Hepatic stellate cell (primary cell): Measurements from ENCODE around the gene ZNF263.
A peak's percentile ranks its signal among the peaks of the same experiment; 100 is the strongest.

Experiments
- DNase-seq: peaks from one replicate; pipeline ENCODE4 v3.0.0; 2011; ENCODE audit warnings: low spot score

ZNF263 gene

GRCh38 chr16:3282730-3283542 lies at the start of gene ZNF263:
TSS of gene ZNF263 (plus strand) at chr16:3283491. CDS start at chr16:3283819, 328 bp downstream.
- DNase-seq = peak; percentile 99

GRCh38 chr16:3234543-3234856 lies 48.8 kb upstream of the ZNF263 start:
- no peak for DNase-seq

GRCh38 chr16:3234857-3235561 lies 48.3 kb upstream of the ZNF263 start, which contains the start of gene ZNF200:
TSS of gene ZNF200 (minus strand) at chr16:3235158. CDS start at chr16:3233755, 1,403 bp downstream.
- peak; percentile 96 for DNase-seq

GRCh38 chr16:3235856-3236669 lies 47.2 kb upstream of the ZNF263 start:
- no peak for DNase-seq

GRCh38 chr16:3241761-3242160 lies 41.5 kb upstream of the ZNF263 start:
- DNase-seq = no peak

- no peak for DNase-seq
These were observed 40.6 kb upstream of the ZNF263 start for GRCh38 chr16:3242709-3243108.

GRCh38 chr16:3243882-3244281 lies 39.4 kb upstream of the ZNF263 start:
- no peak for DNase-seq

- no peak for DNase-seq
These were observed 37.3 kb upstream of the ZNF263 start for GRCh38 chr16:3246002-3246401.

- DNase-seq = no peak
These were observed 36.4 kb upstream of the ZNF263 start for GRCh38 chr16:3246876-3247275.

- no peak for DNase-seq
These were observed 34.7 kb upstream of the ZNF263 start for GRCh38 chr16:3248596-3248995.

- DNase-seq = no peak
These were observed 34.3 kb upstream of the ZNF263 start for GRCh38 chr16:3249020-3249419.

- DNase-seq = no peak
These were observed 33.8 kb upstream of the ZNF263 start for GRCh38 chr16:3249451-3249850.

GRCh38 chr16:3252967-3253366 lies 30.3 kb upstream of the ZNF263 start:
- no peak for DNase-seq

- DNase-seq = no peak
These were observed 29.0 kb upstream of the ZNF263 start for GRCh38 chr16:3254309-3254708.

GRCh38 chr16:3256146-3256865 lies 27.0 kb upstream of the ZNF263 start, which contains the start of gene MEFV:
TSS of gene MEFV (minus strand) at chr16:3256633. CDS start at chr16:3256587, 46 bp downstream.
- no peak for DNase-seq

GRCh38 chr16:3256866-3257465 lies 26.3 kb upstream of the ZNF263 start:
- no peak for DNase-seq

- DNase-seq = no peak
These were observed 23.5 kb upstream of the ZNF263 start for GRCh38 chr16:3259836-3260235.

- no peak for DNase-seq
These were observed 20.8 kb upstream of the ZNF263 start for GRCh38 chr16:3262517-3262916.

- peak; percentile 99 for DNase-seq
These were observed 18.9 kb upstream of the ZNF263 start for GRCh38 chr16:3264137-3265036.

GRCh38 chr16:3266873-3267537 lies 16.3 kb upstream of the ZNF263 start:
- DNase-seq = peak; percentile 43
